NOMO-1 treated with DMSO at 0.1 percent for 48 hours (cell line): ENCODE results near the gene JAK1.
A peak's percentile ranks its signal among the peaks of the same experiment; 100 is the strongest.
"Not testable (repeated sequence)": the region's sequence is repeated elsewhere in the genome, so short reads cannot be mapped to it uniquely, and the experiment has no call there.

Experiments
- DNase-seq: peaks from one replicate; lab custom pipeline; 2025; ENCODE audit not compliant: unreplicated experiment; lab: John Stamatoyannopoulos, UW

Gene JAK1

GRCh38 chr1:64842224-64842623 is 124.1 kb downstream of the JAK1 start:
- DNase-seq = peak; percentile 35

- no peak for DNase-seq
Observed at GRCh38 chr1:64841330-64842065, 124.9 kb downstream of the JAK1 start.

- no peak for DNase-seq
Observed at GRCh38 chr1:64839732-64840405, 126.5 kb downstream of the JAK1 start.

GRCh38 chr1:64839261-64839660 is 127.1 kb downstream of the JAK1 start:
- no peak for DNase-seq

GRCh38 chr1:64838486-64838885 is 127.9 kb downstream of the JAK1 start:
- DNase-seq = no peak

GRCh38 chr1:64836802-64837201 is 129.5 kb downstream of the JAK1 start:
- no peak for DNase-seq

GRCh38 chr1:64834734-64835133 is 131.6 kb downstream of the JAK1 start:
- no peak for DNase-seq

- DNase-seq = no peak
Observed at GRCh38 chr1:64830030-64830651, 136.2 kb downstream of the JAK1 start.

- DNase-seq = no peak
Observed at GRCh38 chr1:64829411-64830029, 136.8 kb downstream of the JAK1 start.

- peak; percentile 34 for DNase-seq
Observed at GRCh38 chr1:64828829-64829228, 137.5 kb downstream of the JAK1 start.

GRCh38 chr1:64826991-64827390 is 139.4 kb downstream of the JAK1 start:
- DNase-seq = no peak

GRCh38 chr1:64823691-64824476 is 142.5 kb downstream of the JAK1 start:
- peak; percentile 40 for DNase-seq

- no peak for DNase-seq
Observed at GRCh38 chr1:64822621-64823020, 143.7 kb downstream of the JAK1 start.

GRCh38 chr1:64820572-64820971 is 145.8 kb downstream of the JAK1 start:
- DNase-seq = not testable (repeated sequence)

GRCh38 chr1:64817364-64817763 is 149.0 kb downstream of the JAK1 start:
- not testable (repeated sequence) for DNase-seq

GRCh38 chr1:64814427-64814826 is 151.9 kb downstream of the JAK1 start:
- DNase-seq = no peak

- no peak for DNase-seq
Observed at GRCh38 chr1:64811131-64811530, 155.2 kb downstream of the JAK1 start.

- DNase-seq = no peak
Observed at GRCh38 chr1:64810001-64810400, 156.3 kb downstream of the JAK1 start.

- no peak for DNase-seq
Observed at GRCh38 chr1:64809309-64809708, 157.0 kb downstream of the JAK1 start.

- DNase-seq = no peak
Observed at GRCh38 chr1:64801851-64802523, 164.4 kb downstream of the JAK1 start.
